HepG2 (cell line): ENCODE measurements around the gene C4B. TPM values are rescaled to one million over a fixed set of nuclear protein-coding genes. Genes with fewer than 3 reads are reported as not detected.

Experiments used
- BATF2 ChIP-seq: sonication (generic); formaldehyde crosslinking; IDR thresholded peaks from 2 replicates; pipeline ENCODE4 v1.8.0; 2022; ENCODE audit warnings: mild to moderate bottlenecking, missing genetic modification reagents, moderate library complexity
- CTCF ChIP-seq: sonication (generic); formaldehyde crosslinking; IDR thresholded peaks from 2 replicates; pipeline ENCODE4 v1.5.0; 2020; ENCODE audit warnings: mild to moderate bottlenecking, missing genetic modification reagents, moderate library complexity
- DMTF1 ChIP-seq: sonication (generic); formaldehyde crosslinking; IDR thresholded peaks from 2 replicates; pipeline ENCODE4 v1.4.0; 2020; ENCODE audit warnings: mild to moderate bottlenecking, missing genetic modification reagents
- MIXL1 ChIP-seq: IDR thresholded peaks from 2 replicates; pipeline ENCODE4 v1.6.1; 2016
- PRMT3 ChIP-seq: sonication (generic); formaldehyde crosslinking; IDR thresholded peaks from 2 replicates; pipeline ENCODE4 v1.8.1; 2022; ENCODE audit warnings: low read depth, mild to moderate bottlenecking, moderate library complexity, missing genetic modification reagents, borderline replicate concordance
- SKIL ChIP-seq: sonication (generic); formaldehyde crosslinking; IDR thresholded peaks from 2 replicates; pipeline ENCODE4 v1.8.0; 2022; ENCODE audit warnings: missing genetic modification reagents, mild to moderate bottlenecking, moderate library complexity, borderline replicate concordance
- THAP8 ChIP-seq: sonication (generic); formaldehyde crosslinking; IDR thresholded peaks from 2 replicates; pipeline ENCODE4 v1.5.1; 2020; ENCODE audit warnings: missing genetic modification reagents, mild to moderate bottlenecking, borderline replicate concordance
- TRIM22 ChIP-seq: fragments of 450-650 bp; IDR thresholded peaks from 2 replicates; pipeline ENCODE4 v1.6.1; 2017
- ZFP90 ChIP-seq: sonication (generic); formaldehyde crosslinking; IDR thresholded peaks from 2 replicates; pipeline ENCODE4 v1.8.0; 2022; ENCODE audit warnings: missing genetic modification reagents, mild to moderate bottlenecking, inconsistent platforms, borderline replicate concordance
- ZNF382 ChIP-seq: sonication (generic); formaldehyde crosslinking; IDR thresholded peaks from 2 replicates; pipeline ENCODE4 v1.5.0; 2020; ENCODE audit warnings: missing genetic modification reagents, mild to moderate bottlenecking, borderline replicate concordance
- ZNF607 ChIP-seq: sonication (generic); formaldehyde crosslinking; IDR thresholded peaks from 2 replicates; pipeline ENCODE4 v1.5.1; 2020; ENCODE audit warnings: missing genetic modification reagents, mild to moderate bottlenecking, borderline replicate concordance
- ZNF772 ChIP-seq: sonication (generic); formaldehyde crosslinking; IDR thresholded peaks from 2 replicates; pipeline ENCODE4 v1.5.0; 2020; ENCODE audit warnings: mild to moderate bottlenecking, missing genetic modification reagents
- polyA plus RNA-seq, 8 experiments: library from polyadenylated mRNA; depleted of rRNA in 3 of 8; stranded (reverse) in 7 of 8; unstranded in 1 of 8; fragments of >200 nt; fragmentation: Illumina TruSeq in 4 of 8; extraction: Trizol in 4 of 8; gene quantifications; 2 replicates each; pipeline versions ENCODE4 v1.2.1 to v1.2.3, GENCODE V29; 2011 to 2016; ENCODE audit warnings: low read depth in 4 of 8, missing spikeins in 1 of 8, mixed read lengths in 1 of 8; ENCODE audit not compliant: insufficient read depth in 1 of 8
- total RNA-seq, 5 experiments: library from RNA; depleted of rRNA; stranded (reverse); fragments of >200 nt; fragmentation: Illumina TruSeq; extraction: Trizol; gene quantifications; 2 replicates each; pipeline ENCODE4 v1.2.3, GENCODE V29; 2016; ENCODE audit warnings: low read depth in 1 of 5
- TF ChIP-seq, protein P1 (sequence below): sonication (generic); formaldehyde crosslinking; IDR thresholded peaks from 2 replicates; pipeline ENCODE4 v1.9.0; 2021; ENCODE audit warnings: missing genetic modification reagents, mild to moderate bottlenecking, borderline replicate concordance
- TF ChIP-seq, protein P2 (sequence below): sonication (generic); formaldehyde crosslinking; IDR thresholded peaks from 2 replicates; pipeline ENCODE4 v1.8.0; 2022; ENCODE audit warnings: missing genetic modification reagents, mild to moderate bottlenecking, borderline replicate concordance

Gene C4B
- total and polyA plus RNA-seq, 2 of the 13 experiments (the other 11 are each of a cell fraction or from before 2014, with no cell fraction given), result 167 to 538 TPM

- TF ChIP-seq CTCF (CRISPR knock-in tag) (peak; percentile 17; the same call in 1 of the 2 replicates), PRMT3 (CRISPR knock-in tag) (no peak), TRIM22 (no peak), MIXL1 (CRISPR knock-in tag) (peak; percentile 41; the same call in 1 of the 2 replicates), SKIL (CRISPR knock-in tag) (peak; percentile 74; the same call in 1 of the 2 replicates), ZNF772 (peak; percentile 91), ZNF382 (no peak), ZNF607 (CRISPR knock-in tag) (peak; percentile 97), THAP8 (peak; percentile 94; the same call in 1 of the 2 replicates), BATF2 (CRISPR knock-in tag) (peak; percentile 72; the same call in 1 of the 2 replicates), ZFP90 (CRISPR knock-in tag) (peak; percentile 75; the same call in 1 of the 2 replicates), DMTF1 (CRISPR knock-in tag) (no peak)
- TF ChIP-seq, protein P1, sequence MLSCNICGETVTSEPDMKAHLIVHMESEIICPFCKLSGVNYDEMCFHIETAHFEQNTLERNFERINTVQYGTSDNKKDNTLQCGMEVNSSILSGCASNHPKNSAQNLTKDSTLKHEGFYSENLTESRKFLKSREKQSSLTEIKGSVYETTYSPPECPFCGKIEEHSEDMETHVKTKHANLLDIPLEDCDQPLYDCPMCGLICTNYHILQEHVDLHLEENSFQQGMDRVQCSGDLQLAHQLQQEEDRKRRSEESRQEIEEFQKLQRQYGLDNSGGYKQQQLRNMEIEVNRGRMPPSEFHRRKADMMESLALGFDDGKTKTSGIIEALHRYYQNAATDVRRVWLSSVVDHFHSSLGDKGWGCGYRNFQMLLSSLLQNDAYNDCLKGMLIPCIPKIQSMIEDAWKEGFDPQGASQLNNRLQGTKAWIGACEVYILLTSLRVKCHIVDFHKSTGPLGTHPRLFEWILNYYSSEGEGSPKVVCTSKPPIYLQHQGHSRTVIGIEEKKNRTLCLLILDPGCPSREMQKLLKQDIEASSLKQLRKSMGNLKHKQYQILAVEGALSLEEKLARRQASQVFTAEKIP (CRISPR knock-in tag), result no peak
- TF ChIP-seq, protein P2, sequence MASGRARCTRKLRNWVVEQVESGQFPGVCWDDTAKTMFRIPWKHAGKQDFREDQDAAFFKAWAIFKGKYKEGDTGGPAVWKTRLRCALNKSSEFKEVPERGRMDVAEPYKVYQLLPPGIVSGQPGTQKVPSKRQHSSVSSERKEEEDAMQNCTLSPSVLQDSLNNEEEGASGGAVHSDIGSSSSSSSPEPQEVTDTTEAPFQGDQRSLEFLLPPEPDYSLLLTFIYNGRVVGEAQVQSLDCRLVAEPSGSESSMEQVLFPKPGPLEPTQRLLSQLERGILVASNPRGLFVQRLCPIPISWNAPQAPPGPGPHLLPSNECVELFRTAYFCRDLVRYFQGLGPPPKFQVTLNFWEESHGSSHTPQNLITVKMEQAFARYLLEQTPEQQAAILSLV (CRISPR knock-in tag), result peak; percentile 78
These were observed 42.4 kb upstream of the C4B start, which contains the start of gene DXO (continued) for GRCh38 chr6:31971993-31972708.
